Right ventricle myocardium inferior (tissue), 1 donor: ENCODE results near the gene AHDC1. TPM values are rescaled to one million over a fixed set of nuclear protein-coding genes. Genes with fewer than 3 reads are reported as not detected.

Experiments
- ATAC-seq: fragments of 200-7000 bp; cut with Tn5 transposase; one replicate; pipeline ENCODE4 v1.9.1; 2020; ENCODE audit warnings: mild to moderate bottlenecking, moderate library complexity
- DNase-seq: peaks from one replicate; pipeline ENCODE4 v3.0.0; 2021; ENCODE audit errors: missing footprints
- intact Hi-C: fragments of 100-400 bp; cut with DNase I; formaldehyde crosslinking; loops from one replicate; pipeline ENCODE4 v1.11.0; 2022
- total RNA-seq: library from RNA; stranded (reverse); fragmentation: NEBNext Ultra II Directional; extraction: Animal tissue kit (Norgen Biotek cat#: 25700); gene quantifications from one replicate; pipeline ENCODE4 v1.2.1, GENCODE V29; 2021
- donor health status: DM: no; HTN: yes; CAD: no; lungs with severe emphysema.

Gene AHDC1
- total RNA-seq, 1 donor from 2014 or later = 51.2 TPM

DNA sequence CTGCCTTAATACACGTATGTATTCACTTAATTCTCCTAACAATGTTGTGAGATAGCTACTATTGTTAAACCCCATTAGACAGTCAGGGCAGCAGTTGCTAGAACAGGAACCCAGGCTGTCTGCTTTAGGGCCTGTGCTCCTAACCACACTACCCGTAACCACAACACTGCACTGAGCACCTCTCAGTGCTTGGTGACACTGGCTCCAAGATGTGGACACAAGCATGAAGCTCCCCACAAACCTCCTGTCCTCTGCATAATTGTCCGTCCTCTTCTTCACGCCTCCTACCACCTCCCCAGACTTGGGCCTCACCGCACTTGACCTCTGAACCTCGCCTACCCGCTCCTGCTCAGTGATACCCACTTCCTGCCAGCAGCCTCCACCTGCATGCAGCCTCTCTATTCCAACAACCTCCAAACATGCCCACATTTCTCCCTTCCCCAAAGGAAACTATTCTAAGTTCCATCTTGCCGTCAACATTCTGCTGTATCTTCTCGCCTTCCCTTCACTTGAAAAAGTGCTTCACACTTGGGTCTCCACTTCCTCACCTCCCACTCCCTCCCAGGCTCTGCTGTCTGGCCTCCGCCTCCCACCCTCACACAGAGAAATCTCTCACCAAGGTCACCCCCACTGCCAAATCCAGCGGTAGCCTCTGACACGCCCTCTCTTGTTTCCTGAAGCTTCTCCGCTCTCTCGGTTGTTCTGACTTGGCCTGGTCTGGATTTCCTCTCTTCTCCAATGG is 14.6 kb upstream of the AHDC1 start:
- DNase-seq (no peak), ATAC-seq (no peak)
- intact Hi-C loops = no loop called here

DNA sequence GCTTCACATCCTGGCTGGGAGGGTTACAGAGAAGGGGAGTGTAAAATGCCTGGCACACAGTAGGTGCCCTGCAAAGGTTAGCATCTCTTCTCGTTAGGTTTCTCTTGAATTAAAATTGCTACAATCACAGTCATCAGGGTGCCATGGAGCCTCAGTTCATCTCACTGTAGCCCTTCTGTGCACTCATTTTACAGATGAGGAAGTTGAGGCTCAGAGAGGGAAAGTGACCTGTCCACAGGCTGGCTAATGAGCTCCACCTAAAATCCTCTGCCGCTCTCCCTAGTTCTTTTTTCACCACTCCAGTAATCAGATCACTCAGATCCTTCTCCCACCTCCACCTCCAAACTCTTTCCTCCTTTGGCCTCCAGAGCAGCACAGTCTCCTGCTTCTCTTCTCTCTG is 13.5 kb upstream of the AHDC1 start:
- DNase-seq (no peak), ATAC-seq (no peak)
- intact Hi-C loops = no loop called here

DNA sequence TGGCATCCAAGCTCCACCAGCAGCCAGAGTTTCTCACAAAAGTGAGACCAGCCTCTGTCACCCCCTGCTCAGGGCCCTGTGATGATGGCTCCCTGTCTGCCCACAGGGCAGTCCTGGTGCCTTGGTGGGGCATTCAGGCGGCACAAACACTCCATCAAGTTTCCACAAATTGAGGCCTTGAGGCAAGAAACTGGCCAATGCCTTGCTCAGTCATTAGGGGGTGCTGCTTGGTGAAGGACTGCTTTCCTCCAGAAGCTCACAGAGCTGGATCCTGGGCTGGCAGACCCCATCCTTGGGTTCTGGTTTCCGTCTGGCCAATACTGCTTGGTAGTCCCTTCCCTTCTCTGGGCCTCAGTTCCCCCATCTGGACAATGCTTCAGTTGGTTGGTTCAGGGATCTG is 12.5 kb upstream of the AHDC1 start:
- no peak for DNase-seq
- intact Hi-C loops = no loop called here
- ATAC-seq = no peak

DNA sequence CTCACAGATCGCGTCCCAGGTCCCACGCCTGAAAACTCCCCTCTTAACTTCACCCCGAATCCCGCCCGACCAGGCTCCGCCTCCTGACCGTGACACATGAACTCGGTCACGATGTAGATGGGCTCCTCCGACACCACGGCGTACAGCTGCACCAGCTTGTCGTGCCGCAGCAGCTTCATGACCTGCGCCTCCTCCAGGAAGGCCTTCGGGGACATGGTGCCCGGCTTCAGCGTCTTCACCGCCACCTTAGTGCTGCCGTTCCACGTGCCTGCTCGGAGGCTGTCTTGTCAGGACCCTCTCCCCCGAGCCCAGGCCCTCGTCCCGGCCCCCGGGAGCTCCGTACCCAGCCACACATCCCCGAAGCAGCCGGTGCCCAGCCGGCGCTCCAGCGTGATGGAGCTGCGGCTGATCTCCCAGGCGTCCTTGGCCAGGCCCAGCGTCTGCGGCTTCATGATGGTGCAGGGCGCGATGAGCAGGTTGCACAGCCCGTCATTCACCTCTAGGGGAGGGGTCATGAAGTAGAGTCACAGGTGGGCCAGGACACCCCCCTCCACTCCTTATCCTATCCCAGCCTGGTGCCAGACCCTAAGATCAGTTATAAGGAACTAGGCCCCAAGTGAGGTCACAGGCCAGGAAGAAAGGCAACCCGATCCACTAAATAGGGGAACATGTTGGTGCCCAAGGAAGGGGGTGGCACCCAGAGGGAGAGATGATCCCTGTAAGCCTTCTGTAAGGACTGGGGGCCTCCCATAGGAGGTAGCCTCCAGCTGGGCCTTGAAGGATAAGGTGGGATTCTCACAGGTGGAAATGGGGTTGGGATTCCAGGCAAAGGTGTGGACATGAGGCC is 11.6 kb upstream of the AHDC1 start:
- no peak for ATAC-seq
- intact Hi-C loops = no loop called here

DNA sequence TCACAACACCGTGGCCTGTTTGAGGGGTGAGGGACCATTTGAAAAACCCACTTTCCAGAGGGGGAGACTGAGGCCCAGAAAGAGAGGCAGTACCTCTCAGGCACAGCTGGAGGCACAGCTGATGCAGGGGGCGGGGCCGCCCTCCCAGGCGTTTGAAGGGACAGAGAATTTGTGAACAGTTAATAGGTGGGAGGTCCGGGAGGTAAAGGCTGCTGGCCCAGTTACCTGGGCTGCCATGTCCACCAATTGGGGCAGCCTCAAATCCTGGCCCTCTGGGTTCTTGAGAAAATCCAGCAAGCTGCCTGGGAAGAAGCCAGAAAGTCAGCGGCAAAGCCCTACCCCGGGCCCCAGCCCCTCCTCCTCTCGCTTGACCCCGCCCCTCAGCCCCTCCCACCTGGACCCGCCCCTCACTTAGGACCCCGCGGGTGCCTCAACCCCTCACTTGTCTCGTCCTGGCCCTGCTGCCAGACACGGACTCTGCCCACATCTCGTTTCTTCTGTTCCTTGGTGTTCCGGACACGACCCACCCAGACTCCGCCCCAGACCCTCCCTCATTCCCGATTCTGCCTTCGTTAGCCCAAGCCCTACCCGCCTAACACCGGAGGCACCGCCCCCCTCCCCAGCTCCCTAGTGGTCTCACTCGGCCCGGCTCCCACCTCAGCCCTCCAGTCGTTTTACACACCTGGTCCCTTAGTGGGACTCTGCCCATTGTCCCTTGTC is 10.8 kb upstream of the AHDC1 start:
- DNase-seq (no peak), ATAC-seq (no peak)
- intact Hi-C loops = no loop called here

More for the DNA sequence above, 11.6 kb upstream of the AHDC1 start:
- no peak for DNase-seq

DNA sequence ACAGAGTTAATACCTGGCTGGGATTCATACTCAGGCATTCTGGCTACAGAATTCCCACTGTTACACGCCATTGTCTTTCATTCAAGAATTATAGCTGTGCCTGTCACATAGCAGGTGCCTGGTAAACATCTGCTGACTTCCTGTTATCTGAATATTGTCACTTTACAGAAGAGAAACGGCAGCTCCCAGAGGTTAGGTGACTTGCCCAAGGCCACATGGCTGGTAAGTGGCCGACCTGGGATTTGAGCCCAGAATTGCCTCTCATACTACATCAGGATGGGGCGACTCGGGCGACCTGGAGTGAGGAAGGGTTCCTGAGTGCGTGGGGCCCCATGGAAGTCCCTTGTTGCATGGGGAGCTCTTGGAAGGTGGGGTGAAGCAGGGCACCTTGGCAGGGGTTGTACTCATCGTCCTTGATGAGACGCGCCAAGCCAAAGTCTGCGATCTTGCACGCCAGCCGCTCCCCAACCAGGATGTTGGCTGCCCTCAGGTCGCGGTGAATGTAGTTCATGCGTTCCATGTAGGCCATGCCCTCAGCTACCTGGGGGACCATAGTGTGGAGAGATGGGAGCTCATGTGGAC is 10.2 kb upstream of the AHDC1 start:
- ATAC-seq (no peak), DNase-seq (no peak)
- intact Hi-C loops = no loop called here

DNA sequence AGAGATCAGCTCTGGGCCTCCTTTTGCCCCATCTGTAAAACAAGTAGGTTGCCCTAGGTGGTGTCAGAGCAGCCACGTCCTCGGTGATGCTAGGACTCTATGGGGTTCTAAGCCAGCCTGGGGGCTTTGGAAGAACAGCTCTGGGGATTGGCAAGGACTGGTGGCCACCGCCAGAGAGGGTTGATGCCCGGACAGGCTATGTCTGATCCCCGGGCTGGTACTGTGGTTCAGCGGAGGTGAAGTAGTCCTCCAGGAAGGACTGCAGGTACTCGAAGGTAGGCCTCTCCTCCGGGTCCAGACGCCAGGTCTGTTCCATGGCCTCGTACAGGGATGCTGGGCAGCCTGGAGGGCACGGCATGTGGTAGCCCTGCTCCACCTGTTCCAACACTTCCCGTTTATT is 8.8 kb upstream of the AHDC1 start:
- ATAC-seq (no peak), DNase-seq (peak; percentile 9)
- intact Hi-C loops = no loop called here

DNA sequence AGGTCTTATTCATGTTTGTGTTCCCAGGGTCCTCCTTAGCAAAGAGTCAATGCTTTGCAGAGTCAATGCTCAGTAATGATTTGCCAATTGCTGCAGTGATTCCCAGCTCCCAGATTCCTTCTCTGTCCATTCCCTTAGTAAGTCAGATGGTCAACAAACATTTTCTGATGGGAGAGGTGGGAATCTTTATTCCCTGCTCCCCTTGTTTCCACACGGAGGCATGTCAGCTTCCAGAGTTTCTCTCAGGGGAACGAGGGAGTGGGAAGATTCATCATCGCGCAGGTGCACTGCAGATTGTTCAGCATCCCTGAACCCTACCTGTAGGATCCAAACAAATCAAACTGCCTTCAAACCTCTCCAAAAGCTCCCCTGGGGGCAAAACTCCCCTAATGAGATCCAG is 7.5 kb upstream of the AHDC1 start:
- intact Hi-C loops = no loop called here

DNA sequence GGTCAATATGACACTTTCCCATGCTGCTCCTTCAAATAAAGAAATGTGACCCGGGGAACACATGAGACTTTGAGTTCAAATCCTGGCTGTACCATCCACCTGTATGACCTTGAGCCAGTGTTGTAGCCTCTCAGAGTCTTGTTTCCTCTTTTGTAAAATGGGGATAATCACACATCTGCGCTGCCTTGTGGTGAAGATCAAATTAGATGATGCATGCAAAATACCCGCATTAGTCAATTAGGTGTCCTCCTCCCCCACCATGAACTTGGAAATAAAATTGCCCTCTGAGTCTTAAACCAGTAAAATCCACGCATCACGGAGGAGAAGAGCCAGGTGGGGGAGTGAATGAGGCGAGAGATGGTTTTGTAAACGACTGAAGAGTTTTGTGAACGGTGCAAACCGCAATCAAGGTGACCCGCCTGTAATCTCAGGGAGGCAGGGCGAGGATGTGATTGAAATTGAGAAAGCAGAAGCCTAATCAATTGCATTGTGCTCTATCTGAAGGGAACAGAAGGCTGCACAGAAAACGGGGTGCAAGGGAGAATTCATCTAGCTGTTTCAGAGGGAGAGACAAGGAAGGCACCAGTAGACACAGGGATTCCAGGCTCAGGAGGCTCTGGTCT is 5.8 kb upstream of the AHDC1 start:
- ATAC-seq (no peak), DNase-seq (no peak)
- intact Hi-C loops = no loop called here

More for the DNA sequence above, 7.5 kb upstream of the AHDC1 start:
- DNase-seq = no peak
- ATAC-seq = no peak

DNA sequence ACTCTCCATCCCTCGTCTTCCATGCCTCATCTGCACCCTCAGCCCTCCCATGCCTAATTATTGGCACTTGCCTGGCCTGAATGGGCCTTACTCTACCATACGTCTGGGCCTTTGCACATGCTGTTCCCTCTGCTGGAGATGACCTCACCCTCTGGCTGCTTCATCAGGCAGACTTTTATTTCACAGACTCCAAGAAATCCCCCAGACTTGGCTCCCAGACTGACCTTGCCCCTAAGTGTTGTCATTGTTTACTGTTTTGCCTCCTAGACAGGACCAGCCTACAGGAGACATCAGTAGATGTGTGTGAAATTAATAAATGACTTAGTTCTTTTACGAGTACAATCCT is 5.2 kb upstream of the AHDC1 start:
- ATAC-seq = no peak
- no peak for DNase-seq
- intact Hi-C loops = no loop called here

DNA sequence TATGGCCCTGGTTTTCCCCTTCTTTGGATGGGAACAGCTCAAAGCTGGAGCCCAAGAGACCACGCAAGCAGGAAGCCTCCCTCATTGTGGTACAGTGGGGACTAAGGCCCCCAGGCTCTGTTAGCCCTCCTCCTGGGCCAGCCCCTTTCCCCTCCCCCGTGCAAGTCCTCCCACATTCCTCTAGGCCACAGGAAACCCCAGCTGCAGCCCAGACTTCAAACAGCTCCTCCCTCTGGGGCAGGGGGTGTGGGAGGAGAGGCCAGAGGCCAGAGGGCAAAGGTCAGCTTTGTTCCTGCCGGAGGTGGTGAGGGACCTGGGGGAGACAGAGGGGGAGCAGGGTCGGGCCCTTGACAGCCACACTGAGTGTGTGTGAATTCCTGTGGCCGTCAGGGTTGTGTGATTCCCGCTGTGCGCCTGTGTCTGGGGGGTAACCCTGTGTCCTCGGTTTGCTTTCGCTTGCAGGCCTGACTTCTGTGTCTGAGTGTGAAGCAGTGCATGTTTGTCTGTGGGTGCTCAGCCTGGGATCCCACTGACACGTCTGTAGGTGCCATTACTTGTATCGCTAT is 3.4 kb upstream of the AHDC1 start:
- DNase-seq = no peak
- no peak for ATAC-seq
- intact Hi-C loops = loop anchor here (2.0 kb wide), 1 partner anchor 205 kb away; no protein-coding TSS in a partner anchor

DNA sequence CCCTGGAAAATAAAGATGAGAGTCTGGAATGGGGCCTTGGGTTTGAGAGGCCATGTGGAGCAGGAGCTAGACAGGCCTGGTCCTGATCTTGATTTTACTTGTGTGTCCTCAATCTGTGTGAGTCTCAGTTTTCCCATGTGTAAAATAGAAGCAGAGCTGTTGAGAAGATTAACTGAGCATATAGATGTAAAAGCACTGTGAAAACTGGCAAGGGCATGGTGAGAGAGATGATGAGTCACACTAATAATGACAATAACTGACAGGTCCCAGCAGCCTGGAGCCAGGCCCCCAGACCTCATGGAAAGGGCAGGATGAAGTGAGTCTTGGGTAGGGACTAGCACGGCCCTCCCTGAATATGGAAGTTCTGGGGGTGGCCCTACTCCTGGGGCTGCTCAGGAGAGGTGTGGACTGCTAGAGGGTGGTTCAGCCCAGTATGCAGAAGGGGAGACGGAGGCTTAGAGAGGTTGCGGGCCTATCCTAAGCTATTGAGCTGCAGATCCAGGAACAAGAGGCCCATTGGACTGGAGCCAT is 2.8 kb upstream of the AHDC1 start:
- DNase-seq (no peak), ATAC-seq (no peak)
- intact Hi-C loops = loop anchor here (1.0 to 2.0 kb wide), 2 partner anchors 204 to 306 kb away; no protein-coding TSS in a partner anchor

DNA sequence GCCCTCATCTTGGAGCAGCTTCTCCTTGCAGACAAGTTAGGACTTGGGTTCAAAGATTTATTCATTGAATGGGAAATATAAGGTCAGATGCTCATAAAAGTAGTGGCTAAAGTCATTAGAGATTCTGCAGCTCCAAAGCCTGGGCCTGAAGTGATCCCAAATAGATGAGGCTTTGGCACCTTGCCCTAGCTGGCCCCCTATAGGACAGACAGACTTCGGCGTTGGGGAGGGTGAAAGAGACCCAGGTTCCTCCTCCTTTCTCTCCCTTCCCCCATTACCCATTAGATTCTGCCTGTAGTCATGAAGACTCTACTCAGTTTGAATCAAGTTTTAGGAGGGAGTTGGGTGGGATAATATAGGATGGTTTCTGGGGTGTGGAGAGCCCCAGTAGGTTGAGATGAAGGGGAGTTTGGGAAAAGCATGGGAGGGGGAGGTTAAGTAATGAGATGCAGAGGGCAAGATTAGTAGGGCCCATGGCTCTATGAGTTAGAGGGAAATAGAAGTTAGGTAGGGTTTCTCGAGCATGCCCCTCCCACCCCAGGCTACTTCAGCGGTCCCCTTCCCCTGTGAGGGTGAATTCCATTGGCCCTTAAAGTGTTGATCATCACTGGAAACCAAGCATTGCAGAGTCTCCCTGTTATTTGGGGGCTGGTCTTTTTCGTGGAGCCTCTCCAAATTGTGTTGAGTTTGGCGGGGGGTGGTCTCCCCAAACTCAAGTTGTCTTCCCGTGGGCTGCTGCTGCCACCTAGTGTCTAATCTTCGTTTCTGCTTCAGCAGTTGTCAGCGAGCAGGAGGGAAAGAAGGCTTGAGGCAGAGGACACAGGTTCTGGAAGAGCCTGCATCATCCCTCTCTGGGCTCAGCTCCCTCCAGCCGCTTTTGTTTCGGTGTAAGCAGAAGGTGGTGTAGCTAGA is 2.1 kb upstream of the AHDC1 start:
- intact Hi-C loops = loop anchor here (1.0 to 2.0 kb wide), 2 partner anchors 203 to 306 kb away; no protein-coding TSS in a partner anchor
- ATAC-seq (no peak), DNase-seq (no peak)

DNA sequence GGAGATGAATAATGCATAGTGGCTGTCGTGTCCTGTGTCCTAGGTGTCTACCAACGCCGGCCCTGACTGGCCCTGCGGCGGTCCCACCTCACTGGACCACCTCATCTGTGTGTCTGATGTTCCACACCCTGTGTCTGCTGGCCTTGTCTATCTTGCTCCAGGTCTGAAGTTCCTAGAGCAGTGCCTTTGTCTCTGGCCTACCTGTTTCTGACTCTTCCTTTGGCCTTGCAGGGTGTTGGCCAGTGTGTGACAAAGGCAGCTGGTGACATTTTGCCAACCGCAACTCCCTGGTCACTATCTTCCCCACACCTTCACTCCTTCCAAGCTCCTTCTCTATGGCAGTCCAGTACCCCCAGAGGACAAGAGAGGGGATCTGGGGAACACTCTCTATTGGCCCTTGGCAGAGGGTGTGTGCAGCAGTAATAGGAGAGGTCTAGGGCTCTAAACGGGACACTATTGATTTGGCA is 1.4 kb upstream of the AHDC1 start:
- ATAC-seq (no peak), DNase-seq (no peak)
- intact Hi-C loops = no loop called here

- ATAC-seq = no peak
- no peak for DNase-seq
- intact Hi-C loops = no loop called here
Measured at GRCh38 chr1:27604579-27605299, 795 bp upstream of the AHDC1 start.

DNA sequence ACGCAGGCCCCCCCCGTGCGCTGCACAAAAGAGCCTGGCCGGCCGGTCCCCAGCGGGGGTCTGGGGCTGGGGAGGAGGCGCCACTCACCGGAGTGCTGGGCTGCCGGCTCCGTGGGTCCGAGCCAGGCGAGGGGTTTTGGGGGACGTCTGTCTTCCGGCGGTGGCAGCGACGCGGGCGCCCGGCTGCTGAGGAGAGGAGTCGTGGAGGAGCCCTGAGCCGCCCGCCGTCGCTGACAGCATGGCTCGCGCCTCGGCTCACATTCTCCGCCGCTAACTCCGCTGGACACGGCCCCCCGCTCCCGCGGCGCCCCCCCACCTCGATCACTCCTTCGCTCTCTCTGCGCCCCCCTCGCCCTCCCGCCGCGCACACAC is 649 bp downstream of the AHDC1 start:
- DNase-seq (peak; percentile 81), ATAC-seq (peak; percentile 4)
- intact Hi-C loops = no loop called here
